Measurements from ENCODE around the gene ERO1A.

The ERO1A gene

GRCh38 chr14:52694761-52695480, 437 bp downstream of the ERO1A start:
- DNase-seq: peak; percentile 72

- DNase-seq: no peak
These were observed 1.8 kb downstream of the ERO1A start for GRCh38 chr14:52693532-52693931.

- DNase-seq: no peak
These were observed 2.3 kb downstream of the ERO1A start for GRCh38 chr14:52693036-52693435.

GRCh38 chr14:52692248-52692962, 3.0 kb downstream of the ERO1A start:
- DNase-seq: peak; percentile 35

GRCh38 chr14:52690983-52691760, 4.2 kb downstream of the ERO1A start:
- DNase-seq: no peak

GRCh38 chr14:52686176-52686575, 9.2 kb downstream of the ERO1A start:
- DNase-seq: no peak

- DNase-seq: no peak
These were observed 11.3 kb downstream of the ERO1A start for GRCh38 chr14:52683985-52684520.

GRCh38 chr14:52678591-52678990, 16.8 kb downstream of the ERO1A start:
- DNase-seq: no peak

- DNase-seq: no peak
These were observed 31.5 kb downstream of the ERO1A start for GRCh38 chr14:52663850-52664249.

GRCh38 chr14:52661314-52661713, 34.0 kb downstream of the ERO1A start:
- DNase-seq: no peak

GRCh38 chr14:52660832-52661231, 34.5 kb downstream of the ERO1A start:
- DNase-seq: no peak

- DNase-seq: no peak
These were observed 35.0 kb downstream of the ERO1A start for GRCh38 chr14:52660325-52660724.

GRCh38 chr14:52656905-52657304, 38.5 kb downstream of the ERO1A start:
- no peak for DNase-seq

- no peak for DNase-seq
These were observed 44.6 kb downstream of the ERO1A start for GRCh38 chr14:52650774-52651173.

- DNase-seq: no peak
These were observed 45.8 kb downstream of the ERO1A start for GRCh38 chr14:52649511-52649910.

- no peak for DNase-seq
These were observed 53.6 kb downstream of the ERO1A start for GRCh38 chr14:52641745-52642144.

GRCh38 chr14:52640137-52640536, 55.2 kb downstream of the ERO1A start:
- no peak for DNase-seq

GRCh38 chr14:52619687-52620086, 75.7 kb downstream of the ERO1A start:
- DNase-seq: no peak

- DNase-seq: no peak
These were observed 76.8 kb downstream of the ERO1A start for GRCh38 chr14:52618602-52619001.

GRCh38 chr14:52610187-52610586, 85.2 kb downstream of the ERO1A start:
- no peak for DNase-seq

GRCh38 chr14:52609445-52610044, 85.8 kb downstream of the ERO1A start:
- no peak for DNase-seq

- DNase-seq: no peak
These were observed 88.3 kb downstream of the ERO1A start for GRCh38 chr14:52607061-52607460.

GRCh38 chr14:52602131-52602530, 93.2 kb downstream of the ERO1A start:
- no peak for DNase-seq

Data from CD4-positive, alpha-beta T cell treated with Interleukin-17A for 4 hours (primary cell).